Activated T-cell treated with anti-CD3 and anti-CD28 coated beads, Interleukin-2, amount 50 U/mL, for 72 hours (primary cell): ENCODE measurements around the gene SLC46A3. TPM values are rescaled to one million over a fixed set of nuclear protein-coding genes. Genes with fewer than 3 reads are reported as not detected.

ENCODE experiments used
- ATAC-seq, 2 donors: fragments of 150-1000 bp; cut with Tn5 transposase; replicated peaks in 1 of 2; 2 replicates each; pipeline ENCODE4 v1.10.0; 2021; ENCODE audit warnings: moderate library complexity in 2 of 2, mild to moderate bottlenecking in 1 of 2
- DNase-seq, 2 donors: peaks; one replicate each; pipeline ENCODE4 v3.0.0; 2021 to 2022; ENCODE audit warnings: mixed read lengths in 1 of 2
- H3K27ac Mint-ChIP-seq: one replicate; pipeline ENCODE4 v1.8.0; 2022; ENCODE audit warnings: mild to moderate bottlenecking, moderate library complexity, mixed read lengths
- H3K27me3 Mint-ChIP-seq: one replicate; pipeline ENCODE4 v1.8.0; 2022; ENCODE audit warnings: low read depth, mixed read lengths
- H3K36me3 Mint-ChIP-seq, 2 donors: one replicate each; pipeline ENCODE4 v1.8.0; 2022; ENCODE audit warnings: mixed read lengths in 2 of 2, mild to moderate bottlenecking in 1 of 2; ENCODE audit not compliant: insufficient read depth in 2 of 2
- H3K4me1 Mint-ChIP-seq: one replicate; pipeline ENCODE4 v1.8.0; 2022; ENCODE audit warnings: low read depth, mixed read lengths
- H3K4me3 Mint-ChIP-seq, 2 donors: one replicate each; pipeline ENCODE4 v1.8.0; 2022; ENCODE audit warnings: mild to moderate bottlenecking in 2 of 2, mixed read lengths in 2 of 2, moderate library complexity in 2 of 2
- H3K9me3 Mint-ChIP-seq, 2 donors: one replicate each; pipeline ENCODE4 v1.8.0; 2022; ENCODE audit warnings: mixed read lengths in 2 of 2
- total RNA-seq, 2 donors: library from RNA; stranded (reverse); gene quantifications; one replicate each; pipeline ENCODE4 v1.2.3, GENCODE V29; 2022

Gene SLC46A3
- total RNA-seq, 2 donors from 2014 or later, result 7.2 to 7.3 TPM

DNA sequence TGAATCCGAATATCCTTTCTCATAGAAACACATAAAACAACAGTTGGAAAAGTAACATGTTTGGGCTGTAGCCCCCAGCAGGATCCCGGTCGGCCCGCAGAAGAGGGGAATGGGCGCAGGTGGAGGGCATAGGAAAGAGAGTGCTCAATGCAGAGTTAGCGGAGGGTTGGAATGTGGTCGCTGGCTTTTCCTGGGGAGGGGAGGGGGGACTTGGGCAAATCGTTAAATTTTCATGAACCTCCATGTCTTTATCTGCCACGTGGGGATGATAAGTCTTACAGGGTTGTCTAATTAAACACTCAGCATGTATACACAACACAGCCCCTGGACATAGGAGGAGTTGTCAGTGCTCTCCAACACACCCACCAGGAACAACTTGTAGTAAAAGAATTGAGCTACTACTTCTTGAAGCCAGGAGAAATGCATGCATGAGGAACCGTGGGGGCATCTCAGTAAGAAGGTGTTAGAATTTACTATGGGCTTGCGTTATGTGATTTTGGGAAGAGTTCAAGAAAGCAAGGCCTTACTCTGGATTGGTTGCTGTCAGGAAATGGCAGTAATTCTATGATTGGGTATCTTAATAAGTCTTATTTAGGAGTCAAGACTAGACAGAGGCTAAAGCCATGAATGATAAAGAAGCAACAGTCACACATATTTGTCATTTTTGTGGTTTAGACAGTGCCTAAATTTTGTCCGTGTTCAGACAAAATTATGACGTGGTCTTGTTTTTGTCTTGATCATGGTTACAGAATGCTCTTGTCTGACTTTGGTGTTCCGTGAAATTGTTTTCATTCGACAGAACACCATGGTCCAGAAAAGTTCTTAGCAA is 671 bp upstream of the SLC46A3 start:
- DNase-seq, result no peak
- Mint-ChIP-seq H3K36me3 (no peaks in the 10 kb centered on the region), H3K27me3 (no peaks in the 10 kb centered on the region), H3K9me3 (no peaks in the 10 kb centered on the region), H3K4me1 (peaks cover 27% of the 10 kb centered on the region), H3K4me3 (peak overlapping the region; percentile 92 to 99), H3K27ac (peak overlapping the region; percentile 95)
- ATAC-seq, result no peak

DNA sequence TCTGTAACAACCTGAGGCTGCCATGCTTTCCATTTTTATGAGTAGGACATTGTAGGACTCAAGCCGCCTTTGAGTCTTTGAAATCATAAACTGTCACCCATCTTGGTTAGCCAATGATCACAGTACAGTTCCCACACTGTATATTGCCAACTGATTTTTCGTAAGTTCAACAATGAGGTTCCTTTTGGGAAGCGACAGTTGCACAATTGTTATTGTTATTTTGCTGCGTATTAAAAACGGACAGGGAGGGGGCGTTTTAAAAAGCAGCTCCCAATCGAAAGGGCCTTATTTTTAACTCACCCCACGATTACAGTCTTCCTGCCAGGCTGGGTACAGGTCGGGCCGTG is 601 bp downstream of the SLC46A3 start:
- Mint-ChIP-seq H3K9me3 (no peaks in the 10 kb centered on the region), H3K4me3 (peak overlapping the region; percentile 92 to 99), H3K4me1 (peaks cover 27% of the 10 kb centered on the region), H3K36me3 (no peaks in the 10 kb centered on the region), H3K27ac (peak overlapping the region; percentile 83), H3K27me3 (no peaks in the 10 kb centered on the region)
- ATAC-seq, result no peak
- no peak for DNase-seq

DNA sequence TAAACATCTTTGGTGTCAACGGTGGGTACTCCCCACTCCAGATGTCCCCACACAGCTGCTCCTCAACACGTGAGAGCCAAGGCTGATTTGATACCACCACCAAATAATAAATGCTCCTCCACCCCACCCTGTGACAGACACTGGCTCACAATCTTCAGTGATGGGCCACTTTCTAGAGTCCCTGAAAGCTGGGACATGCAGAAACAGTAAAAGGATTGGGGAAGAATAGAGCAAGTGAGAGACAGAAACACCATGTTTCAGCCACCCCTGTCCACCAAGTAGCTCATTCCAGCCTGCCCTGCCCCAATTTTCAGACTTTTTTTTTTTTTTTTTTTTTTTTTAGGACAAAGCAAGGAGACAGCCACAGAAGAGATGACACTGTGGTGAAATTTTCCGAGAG is 1.6 kb downstream of the SLC46A3 start:
- H3K9me3 Mint-ChIP-seq, result no peaks in the 10 kb centered on the region
- peak overlapping the region; percentile 92 to 99 for H3K4me3 Mint-ChIP-seq
- ATAC-seq (no peak), DNase-seq (no peak)
- H3K27ac Mint-ChIP-seq, result peak overlapping the region; percentile 83
- H3K27me3 Mint-ChIP-seq, result no peaks in the 10 kb centered on the region
- H3K4me1 Mint-ChIP-seq, result peaks cover 27% of the 10 kb centered on the region
- no peaks in the 10 kb centered on the region for H3K36me3 Mint-ChIP-seq

DNA sequence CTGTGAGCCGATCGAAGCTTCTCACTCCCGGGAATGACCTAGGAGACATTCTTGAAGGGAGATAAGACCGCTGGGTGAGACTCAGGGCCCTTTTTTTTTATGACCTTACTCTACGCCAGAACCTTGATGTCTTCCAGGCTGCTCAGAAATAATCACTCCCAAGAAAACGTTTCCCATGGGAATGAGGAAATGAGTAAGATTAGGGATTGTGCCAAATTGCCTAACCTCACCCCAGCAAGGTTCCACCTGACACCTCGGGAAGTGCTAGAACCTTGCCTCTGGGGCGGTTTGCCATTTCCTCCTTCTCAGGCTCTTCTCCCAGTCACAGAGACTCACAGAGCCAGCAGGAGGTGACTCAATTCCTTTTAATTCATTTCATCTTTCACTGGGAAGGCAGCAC is 2.3 kb downstream of the SLC46A3 start:
- H3K9me3 Mint-ChIP-seq, result no peaks in the 10 kb centered on the region

DNA sequence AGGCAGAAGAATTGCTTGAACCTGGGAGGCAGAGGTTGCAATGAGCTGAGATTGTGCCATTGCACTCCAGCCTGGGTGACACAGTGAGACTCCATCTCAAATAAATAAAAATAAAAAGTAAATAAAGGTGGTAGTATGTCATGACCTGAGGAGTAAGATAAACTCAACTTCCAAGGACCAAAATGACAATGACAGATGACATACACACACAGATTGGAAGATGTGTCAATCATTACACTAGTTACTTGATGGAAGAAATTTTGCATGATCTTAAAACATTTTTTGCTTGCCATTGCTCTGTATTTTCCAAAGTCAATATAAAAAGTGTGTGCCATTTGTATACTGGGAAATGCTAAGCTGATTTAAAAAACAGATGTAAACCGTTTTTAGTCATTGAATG is 4.1 kb downstream of the SLC46A3 start:
- Mint-ChIP-seq H3K27ac (no peak overlapping the region), H3K4me3 (no peak overlapping the region)

More for the DNA sequence above, 2.3 kb downstream of the SLC46A3 start:
- Mint-ChIP-seq H3K36me3 (no peaks in the 10 kb centered on the region), H3K27me3 (no peaks in the 10 kb centered on the region), H3K4me3 (peak overlapping the region; percentile 16 to 24), H3K4me1 (peaks cover 27% of the 10 kb centered on the region), H3K27ac (no peak overlapping the region)
- ATAC-seq, result no peak
- no peak for DNase-seq

DNA sequence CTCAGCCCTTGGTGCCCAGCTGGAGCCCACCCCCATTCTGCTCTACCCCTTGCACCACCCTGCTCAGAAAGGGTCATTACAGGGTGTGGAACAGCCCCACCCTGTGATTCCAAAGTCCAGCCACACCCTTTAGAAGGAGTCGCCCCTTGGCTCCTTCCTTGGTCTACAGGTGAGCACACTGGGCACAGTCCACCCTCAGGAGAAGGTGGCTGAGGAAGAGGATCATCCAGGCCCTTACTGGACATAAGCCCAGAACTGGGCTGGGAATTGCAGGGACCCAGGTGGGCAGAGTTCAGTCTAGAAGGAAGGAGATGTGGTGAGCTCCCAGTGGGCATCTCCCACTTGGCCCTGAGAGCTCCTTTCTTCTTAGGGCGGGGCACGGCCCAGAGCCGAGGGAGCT is 8.6 kb downstream of the SLC46A3 start:
- no peaks in the 10 kb centered on the region for H3K9me3 Mint-ChIP-seq
- no peak overlapping the region for H3K27ac Mint-ChIP-seq
- no peaks in the 10 kb centered on the region for H3K27me3 Mint-ChIP-seq
- no peaks in the 10 kb centered on the region for H3K36me3 Mint-ChIP-seq
- H3K4me1 Mint-ChIP-seq, result peaks cover 13% of the 10 kb centered on the region
- DNase-seq (no peak), ATAC-seq (no peak)
- H3K4me3 Mint-ChIP-seq, result no peak overlapping the region

More for the DNA sequence above, 4.1 kb downstream of the SLC46A3 start:
- DNase-seq, result no peak
- Mint-ChIP-seq H3K9me3 (no peaks in the 10 kb centered on the region), H3K36me3 (no peaks in the 10 kb centered on the region), H3K27me3 (no peaks in the 10 kb centered on the region), H3K4me1 (peaks cover 25% of the 10 kb centered on the region)
- no peak for ATAC-seq

DNA sequence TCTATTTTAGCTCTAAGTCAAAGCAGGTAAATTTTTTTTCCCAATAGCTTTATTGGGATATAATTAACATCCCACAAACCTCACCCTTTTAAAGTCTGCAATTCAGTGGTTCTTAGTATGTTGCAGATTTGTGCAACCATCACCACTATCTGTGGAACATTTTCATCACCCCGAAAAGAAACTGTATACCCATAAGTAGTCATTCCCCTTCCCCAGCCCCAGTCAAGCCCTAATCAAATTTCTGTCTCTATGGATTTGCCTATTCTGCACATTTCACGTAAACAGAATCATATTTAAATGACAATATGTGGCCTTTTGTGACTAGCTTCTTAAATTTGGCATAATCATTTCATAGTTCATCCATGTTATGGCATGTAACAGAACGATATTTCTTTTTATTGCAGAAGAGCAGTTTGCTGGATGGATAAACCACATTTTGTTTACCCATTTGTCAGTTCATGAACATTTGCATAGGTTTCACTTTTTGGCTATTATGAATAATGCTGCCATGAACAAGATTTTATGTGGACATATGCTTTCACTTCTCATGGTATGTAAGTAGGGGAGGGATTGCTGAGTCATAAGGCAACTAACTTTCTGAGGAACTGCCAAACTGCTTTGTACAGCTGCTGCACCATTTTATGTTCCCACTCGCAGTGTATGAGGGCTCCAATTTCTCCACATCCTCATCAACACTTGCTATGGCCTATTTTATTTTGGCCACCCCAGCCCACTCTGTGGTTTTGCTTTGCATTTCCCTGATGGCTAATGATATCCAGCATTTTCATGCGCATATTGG is 10.9 kb downstream of the SLC46A3 start:
- H3K4me1 Mint-ChIP-seq, result peaks cover 13% of the 10 kb centered on the region
- ATAC-seq (peak; percentile 96 to 98), DNase-seq (peak; percentile 22 to 30)
- no peaks in the 10 kb centered on the region for H3K36me3 Mint-ChIP-seq
- no peaks in the 10 kb centered on the region for H3K27me3 Mint-ChIP-seq
- H3K4me3 Mint-ChIP-seq, result peak overlapping the region in 1 of 2 donors; percentile 14
- H3K27ac Mint-ChIP-seq, result no peak overlapping the region
- no peaks in the 10 kb centered on the region for H3K9me3 Mint-ChIP-seq

DNA sequence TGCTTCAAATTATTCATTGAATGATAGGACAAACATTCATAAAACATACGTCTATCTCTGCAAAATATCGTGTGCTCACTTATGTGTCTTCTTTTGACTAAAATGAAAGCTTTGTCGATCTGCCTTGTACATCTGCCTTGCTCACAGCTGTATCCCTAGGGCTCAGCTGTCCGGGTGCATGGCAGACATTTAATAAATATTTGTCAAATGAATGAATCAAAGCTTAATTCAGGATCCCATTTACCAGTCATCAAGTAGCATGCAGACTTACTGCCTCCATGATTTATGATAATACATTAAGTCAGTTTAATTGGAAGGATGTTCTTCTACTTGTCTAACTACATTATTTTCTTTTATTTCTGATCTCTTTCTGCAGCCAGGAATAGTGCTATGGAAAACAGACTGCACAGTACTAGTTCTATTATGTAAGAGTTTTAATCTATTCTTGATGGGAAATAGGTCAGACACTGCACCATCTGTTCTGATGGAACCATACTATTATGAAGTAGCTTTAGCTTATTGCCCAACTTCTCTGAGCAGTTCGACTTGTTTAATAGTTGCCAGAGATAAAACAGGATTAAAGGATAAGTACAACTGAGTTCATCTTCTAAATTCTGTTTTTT is 13.2 kb downstream of the SLC46A3 start:
- ATAC-seq, result no peak
- Mint-ChIP-seq H3K4me1 (peaks cover 13% of the 10 kb centered on the region), H3K4me3 (no peak overlapping the region), H3K9me3 (no peaks in the 10 kb centered on the region), H3K27ac (no peak overlapping the region), H3K36me3 (no peaks in the 10 kb centered on the region), H3K27me3 (no peaks in the 10 kb centered on the region)
- DNase-seq, result no peak

DNA sequence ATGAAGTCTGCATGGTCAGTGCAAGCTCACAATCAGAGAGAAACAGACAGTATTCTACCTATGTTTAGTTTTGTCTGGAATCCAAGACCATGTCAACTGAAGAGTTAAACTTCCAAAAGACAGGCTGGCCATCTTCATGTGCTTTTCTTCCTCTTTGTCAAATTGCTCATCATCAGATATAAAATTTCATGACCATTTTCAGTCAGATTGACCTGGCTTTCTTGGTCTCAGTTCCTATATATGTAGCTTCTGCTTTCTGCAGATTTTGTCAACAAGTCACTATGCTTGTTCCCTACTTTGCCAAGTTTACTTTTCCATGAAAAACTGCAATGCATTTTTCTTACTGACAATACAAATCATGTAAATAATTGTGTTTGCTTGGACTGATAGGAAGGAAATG is 13.9 kb downstream of the SLC46A3 start:
- ATAC-seq (no peak), DNase-seq (no peak)
- H3K4me3 Mint-ChIP-seq, result no peak overlapping the region
- no peaks in the 10 kb centered on the region for H3K27me3 Mint-ChIP-seq
- H3K9me3 Mint-ChIP-seq, result no peaks in the 10 kb centered on the region
- H3K36me3 Mint-ChIP-seq, result peaks cover 4% of the 10 kb centered on the region in 2 donors
- H3K4me1 Mint-ChIP-seq, result peaks cover 13% of the 10 kb centered on the region
- H3K27ac Mint-ChIP-seq, result no peak overlapping the region

DNA sequence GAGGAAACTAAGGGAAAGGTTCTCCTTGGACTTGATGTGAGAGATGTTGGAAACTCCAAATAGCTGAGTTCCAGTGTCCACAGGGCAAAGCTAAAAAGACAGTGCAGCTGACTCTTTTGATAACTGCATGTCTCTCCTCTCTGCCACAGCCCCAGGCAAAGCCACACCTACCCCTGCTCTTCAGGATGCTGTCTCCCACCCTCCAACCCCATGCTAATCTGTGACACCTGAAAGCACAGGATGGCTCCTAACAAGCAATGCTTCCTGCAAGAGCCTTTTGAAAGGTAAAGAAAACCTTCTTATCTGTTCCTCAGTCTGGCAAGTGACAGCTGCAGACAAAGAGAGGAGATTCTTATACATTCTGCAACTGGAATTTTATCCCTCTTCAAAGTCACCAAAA is 14.5 kb downstream of the SLC46A3 start:
- ATAC-seq, result no peak
- H3K36me3 Mint-ChIP-seq, result peaks cover 4 to 7% of the 10 kb centered on the region in 2 donors

DNA sequence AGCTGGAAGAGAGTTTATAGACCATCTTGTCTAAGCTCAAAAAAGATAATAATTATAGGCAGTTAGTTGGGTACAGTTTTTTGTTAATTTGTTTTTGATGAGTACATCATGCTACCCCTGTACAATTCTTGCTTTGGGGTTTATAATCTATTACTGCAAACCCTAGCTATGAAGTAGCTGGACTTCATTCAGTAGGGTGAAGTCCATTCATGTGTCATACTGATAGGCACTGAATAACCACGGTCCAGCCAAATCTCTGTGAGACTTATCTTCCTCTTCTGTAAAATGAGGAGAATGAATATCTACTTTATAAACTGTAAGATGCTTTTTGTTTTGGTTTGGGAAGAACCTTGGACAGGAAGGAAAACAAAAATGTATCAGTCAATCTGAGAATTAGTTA is 19.5 kb downstream of the SLC46A3 start:
- H3K4me3 Mint-ChIP-seq, result no peak overlapping the region
- H3K36me3 Mint-ChIP-seq, result peaks cover 4 to 9% of the 10 kb centered on the region in 2 donors
- no peaks in the 10 kb centered on the region for H3K9me3 Mint-ChIP-seq
- DNase-seq (no peak), ATAC-seq (no peak)
- H3K27me3 Mint-ChIP-seq, result no peaks in the 10 kb centered on the region
- H3K27ac Mint-ChIP-seq, result no peak overlapping the region
- H3K4me1 Mint-ChIP-seq, result no peaks in the 10 kb centered on the region

More for the DNA sequence above, 14.5 kb downstream of the SLC46A3 start:
- no peak for DNase-seq
- H3K4me3 Mint-ChIP-seq, result no peak overlapping the region
- no peak overlapping the region for H3K27ac Mint-ChIP-seq
- no peaks in the 10 kb centered on the region for H3K27me3 Mint-ChIP-seq
- H3K9me3 Mint-ChIP-seq, result no peaks in the 10 kb centered on the region
- H3K4me1 Mint-ChIP-seq, result peaks cover 13% of the 10 kb centered on the region

DNA sequence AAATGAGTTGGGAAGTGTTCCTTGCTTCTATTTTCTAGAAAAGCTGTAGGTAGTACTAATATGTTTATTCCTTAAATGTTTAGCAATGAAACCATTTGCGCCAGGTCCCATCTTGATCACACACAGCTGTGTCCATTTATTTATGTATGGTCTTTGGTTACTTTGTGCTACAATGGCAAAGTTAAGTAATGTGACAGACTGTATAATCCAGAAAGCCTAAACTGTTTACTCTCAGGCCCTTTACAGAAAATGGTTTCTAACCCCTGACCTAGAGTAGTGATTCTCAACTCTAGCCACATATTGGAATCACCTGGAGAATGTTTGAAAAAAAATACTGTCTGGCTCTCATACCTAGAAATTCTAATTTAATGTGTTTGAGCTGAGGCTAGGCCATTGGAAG is 21.3 kb downstream of the SLC46A3 start:
- Mint-ChIP-seq H3K4me3 (no peak overlapping the region), H3K27ac (no peak overlapping the region), H3K36me3 (peaks cover 6 to 11% of the 10 kb centered on the region in 2 donors), H3K27me3 (no peaks in the 10 kb centered on the region), H3K9me3 (peaks cover 2 to 3% of the 10 kb centered on the region in 2 donors), H3K4me1 (no peaks in the 10 kb centered on the region)
- DNase-seq (no peak), ATAC-seq (no peak)
